ENCODE results near the gene NET1. TPM values are rescaled to one million over a fixed set of nuclear protein-coding genes. Genes with fewer than 3 reads are reported as not detected.

The NET1 gene
- total RNA-seq, 2 donors from 2014 or later: 47.3 to 64.9 TPM

- Histone ChIP-seq H3K9ac (ENCODE audit: extremely low read depth, low read length, poor library complexity, severe bottlenecking) (no peak overlapping the region), H3K36me3 (ENCODE audit: control insufficient read depth, insufficient read depth, low read length) (no peaks in the 10 kb centered on the region), H3K4me1 (ENCODE audit: control insufficient read depth, insufficient read depth, low read length) (peaks cover 3% of the 10 kb centered on the region), H3K4me3 (ENCODE audit: low read length) (no peak overlapping the region), H3K27ac (ENCODE audit: low read depth, low read length) (no peak overlapping the region), H3K9me3 (ENCODE audit: control insufficient read depth, low read length) (no peaks in the 10 kb centered on the region), H3K27me3 (ENCODE audit: control insufficient read depth, insufficient read depth, low read length, poor library complexity, severe bottlenecking) (no peaks in the 10 kb centered on the region)
- peaks cover 50% of the 10 kb centered on the region for H3K4me1 Mint-ChIP-seq
- H3K27me3 Mint-ChIP-seq (ENCODE audit: insufficient read depth): peaks cover 10% of the 10 kb centered on the region
- WGBS, 2 experiments (ENCODE audit: insufficient coverage in 1 of 2, insufficient read length in 1 of 2): 83 to 92% methylated on average over 1 to 4 of the region's 4 CpGs
- no peaks in the 10 kb centered on the region for H3K36me3 Mint-ChIP-seq (ENCODE audit: low read depth)
- no peak overlapping the region for H3K4me3 Mint-ChIP-seq
- TF ChIP-seq, protein P1, sequence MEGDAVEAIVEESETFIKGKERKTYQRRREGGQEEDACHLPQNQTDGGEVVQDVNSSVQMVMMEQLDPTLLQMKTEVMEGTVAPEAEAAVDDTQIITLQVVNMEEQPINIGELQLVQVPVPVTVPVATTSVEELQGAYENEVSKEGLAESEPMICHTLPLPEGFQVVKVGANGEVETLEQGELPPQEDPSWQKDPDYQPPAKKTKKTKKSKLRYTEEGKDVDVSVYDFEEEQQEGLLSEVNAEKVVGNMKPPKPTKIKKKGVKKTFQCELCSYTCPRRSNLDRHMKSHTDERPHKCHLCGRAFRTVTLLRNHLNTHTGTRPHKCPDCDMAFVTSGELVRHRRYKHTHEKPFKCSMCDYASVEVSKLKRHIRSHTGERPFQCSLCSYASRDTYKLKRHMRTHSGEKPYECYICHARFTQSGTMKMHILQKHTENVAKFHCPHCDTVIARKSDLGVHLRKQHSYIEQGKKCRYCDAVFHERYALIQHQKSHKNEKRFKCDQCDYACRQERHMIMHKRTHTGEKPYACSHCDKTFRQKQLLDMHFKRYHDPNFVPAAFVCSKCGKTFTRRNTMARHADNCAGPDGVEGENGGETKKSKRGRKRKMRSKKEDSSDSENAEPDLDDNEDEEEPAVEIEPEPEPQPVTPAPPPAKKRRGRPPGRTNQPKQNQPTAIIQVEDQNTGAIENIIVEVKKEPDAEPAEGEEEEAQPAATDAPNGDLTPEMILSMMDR (conservative IDR thresholded peaks at IDR 0.05): no peak
- no peak for DNase-seq
- peaks cover 14% of the 10 kb centered on the region for H3K9me3 Mint-ChIP-seq
- H3K27ac Mint-ChIP-seq: no peak overlapping the region
Observed at GRCh38 chr10:5490032-5490431, 77.7 kb downstream of the NET1 start.

DNA sequence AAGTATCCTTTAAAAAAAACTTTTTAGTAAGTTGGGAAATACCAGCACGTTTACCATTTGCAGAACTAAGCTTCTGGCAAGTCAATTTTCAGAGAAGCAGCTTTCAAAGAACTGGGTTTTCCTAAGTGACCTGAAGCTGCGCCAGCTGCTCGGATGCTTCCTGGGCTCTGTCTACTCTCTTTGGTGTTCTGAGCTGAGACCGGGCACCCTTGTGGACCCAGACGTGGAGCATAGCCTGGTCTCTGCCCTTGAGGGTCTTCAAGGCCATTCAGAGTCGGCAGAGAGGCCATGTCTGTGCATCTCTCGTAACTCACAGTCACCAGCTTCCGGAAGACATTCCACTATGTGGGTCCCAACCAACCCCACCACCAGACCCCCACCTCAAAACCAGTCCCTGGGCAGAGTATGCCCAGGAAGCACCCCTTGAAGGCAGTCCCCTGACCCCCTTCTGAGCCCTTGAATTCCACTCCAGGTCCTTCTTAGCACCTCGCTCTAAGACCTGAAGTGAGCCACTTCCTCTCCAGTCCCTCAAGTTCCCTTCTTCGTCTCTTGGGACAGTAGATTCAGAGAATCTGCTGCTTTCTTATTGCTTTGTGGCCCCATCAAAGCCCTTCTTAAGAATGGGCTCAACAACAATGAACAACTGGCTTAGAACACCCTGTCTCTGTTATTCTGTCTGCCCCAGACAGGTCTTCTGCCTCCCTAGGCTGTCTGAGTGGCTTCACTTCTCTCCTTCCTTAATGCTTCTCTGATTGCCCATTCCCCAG lies 78.5 kb downstream of the NET1 start:
- no peak overlapping the region for H3K27ac Mint-ChIP-seq
- Histone ChIP-seq H3K4me1 (ENCODE audit: control insufficient read depth, insufficient read depth, low read length) (peaks cover 3% of the 10 kb centered on the region), H3K9ac (ENCODE audit: extremely low read depth, low read length, poor library complexity, severe bottlenecking) (no peak overlapping the region), H3K36me3 (ENCODE audit: control insufficient read depth, insufficient read depth, low read length) (no peaks in the 10 kb centered on the region), H3K27ac (ENCODE audit: low read depth, low read length) (no peak overlapping the region), H3K27me3 (ENCODE audit: control insufficient read depth, insufficient read depth, low read length, poor library complexity, severe bottlenecking) (no peaks in the 10 kb centered on the region), H3K9me3 (ENCODE audit: control insufficient read depth, low read length) (no peaks in the 10 kb centered on the region), H3K4me3 (ENCODE audit: low read length) (no peak overlapping the region)
- peaks cover 14% of the 10 kb centered on the region for H3K9me3 Mint-ChIP-seq
- H3K27me3 Mint-ChIP-seq (ENCODE audit: insufficient read depth): peaks cover 8% of the 10 kb centered on the region
- DNase-seq: no peak
- 88 to 94% methylated on average over 5 to 10 of the region's 10 CpGs for WGBS, 2 experiments (ENCODE audit: insufficient coverage in 1 of 2, insufficient read length in 1 of 2)
- H3K4me3 Mint-ChIP-seq: no peak overlapping the region
- TF ChIP-seq, protein P1 (conservative IDR thresholded peaks at IDR 0.05): no peak
- H3K4me1 Mint-ChIP-seq: peaks cover 47% of the 10 kb centered on the region
- H3K36me3 Mint-ChIP-seq (ENCODE audit: low read depth): no peaks in the 10 kb centered on the region

DNA sequence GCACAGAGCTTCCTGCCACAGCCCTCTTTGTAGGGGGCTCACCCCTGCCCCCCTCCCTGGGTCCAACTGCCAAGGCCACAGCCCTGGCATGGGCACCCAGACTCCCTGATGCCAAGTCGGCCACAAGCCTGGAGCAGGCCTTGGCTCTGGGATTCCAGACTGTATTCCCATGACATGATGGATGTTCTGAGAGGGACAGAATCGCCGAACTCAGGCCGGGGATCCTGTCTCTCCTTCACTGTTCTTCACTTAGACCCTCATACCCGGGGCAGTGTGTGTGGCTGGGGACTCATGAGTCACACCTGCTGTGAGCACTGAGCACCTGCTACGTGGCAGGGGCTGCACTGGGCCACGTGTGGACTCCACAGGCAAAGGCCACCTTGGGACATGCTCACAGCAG lies 79.1 kb downstream of the NET1 start:
- Mint-ChIP-seq H3K27me3 (ENCODE audit: insufficient read depth) (peaks cover 8% of the 10 kb centered on the region), H3K27ac (no peak overlapping the region), H3K4me3 (no peak overlapping the region), H3K36me3 (ENCODE audit: low read depth) (no peaks in the 10 kb centered on the region), H3K9me3 (peaks cover 14% of the 10 kb centered on the region), H3K4me1 (peaks cover 42% of the 10 kb centered on the region)
- H3K27ac ChIP-seq (ENCODE audit: low read depth, low read length): no peak overlapping the region
- WGBS, 2 experiments (ENCODE audit: insufficient coverage in 1 of 2, insufficient read length in 1 of 2): 90 to 95% methylated on average over 7 of the region's 7 CpGs
- peaks cover 3% of the 10 kb centered on the region for H3K4me1 ChIP-seq (ENCODE audit: control insufficient read depth, insufficient read depth, low read length)
- TF ChIP-seq, protein P1 (conservative IDR thresholded peaks at IDR 0.05): no peak
- H3K9ac ChIP-seq (ENCODE audit: extremely low read depth, low read length, poor library complexity, severe bottlenecking): no peak overlapping the region
- H3K4me3 ChIP-seq (ENCODE audit: low read length): no peak overlapping the region
- no peaks in the 10 kb centered on the region for H3K36me3 ChIP-seq (ENCODE audit: control insufficient read depth, insufficient read depth, low read length)
- H3K27me3 ChIP-seq (ENCODE audit: control insufficient read depth, insufficient read depth, low read length, poor library complexity, severe bottlenecking): no peaks in the 10 kb centered on the region
- no peaks in the 10 kb centered on the region for H3K9me3 ChIP-seq (ENCODE audit: control insufficient read depth, low read length)
- DNase-seq: no peak

All from endodermal cell (in vitro differentiated cells).